Esophagus muscularis mucosa (tissue), 4 donors: ENCODE data around the gene SIGLEC11. TPM values are rescaled to one million over a fixed set of nuclear protein-coding genes. Genes with fewer than 3 reads are reported as not detected.

Source experiments
- DNase-seq: peaks from one replicate; pipeline ENCODE4 v3.0.0-alpha.2; 2017; ENCODE audit errors: extremely low spot score
- H3K27ac ChIP-seq, 4 donors: fragments of 200-600 bp; sonication (generic); replicated peaks in 1 of 4; 1 replicate in 3 of 4; 2 replicates in 1 of 4; pipeline ENCODE4 v1.5.1; 2016 to 2019; ENCODE audit warnings: mild to moderate bottlenecking in 1 of 4
- H3K27me3 ChIP-seq, 4 donors: fragments of 200-600 bp; sonication (generic); one replicate each; pipeline versions ENCODE4 v1.5.1 to v1.6.0; 2016 to 2019
- H3K36me3 ChIP-seq, 4 donors: fragments of 200-600 bp; sonication (generic); one replicate each; pipeline ENCODE4 v1.5.1; 2016 to 2019
- H3K4me1 ChIP-seq, 4 donors: fragments of 200-600 bp; sonication (generic); one replicate each; pipeline ENCODE4 v1.5.1; 2016 to 2019
- H3K4me3 ChIP-seq, 4 donors: fragments of 200-600 bp; sonication (generic); 1 replicate in 2 of 4; 2 replicates in 2 of 4; pipeline ENCODE4 v1.5.1; 2016 to 2019; ENCODE audit warnings: mild to moderate bottlenecking in 4 of 4, moderate library complexity in 1 of 4
- H3K9me3 ChIP-seq, 4 donors: fragments of 200-600 bp; sonication (generic); 1 replicate in 3 of 4; 2 replicates in 1 of 4; pipeline ENCODE4 v1.5.1; 2016 to 2019
- CTCF ChIP-seq, 3 experiments: fragments of 200-600 bp in 2 of 3; fragments of 450-650 bp in 1 of 3; sonication (generic) in 2 of 3; IDR thresholded peaks; one replicate each; pipeline ENCODE4 v1.5.1; 2017 to 2019; ENCODE audit warnings: antibody characterized with exemption in 3 of 3, mild to moderate bottlenecking in 2 of 3, moderate library complexity in 1 of 3
- EP300 ChIP-seq: sonication (generic); formaldehyde crosslinking; IDR thresholded peaks from one replicate; pipeline ENCODE4 v1.6.1; 2017; ENCODE audit warnings: antibody characterized with exemption
- POLR2A ChIP-seq: fragments of 450-650 bp; IDR thresholded peaks from one replicate; pipeline ENCODE4 v1.6.1; 2017; ENCODE audit warnings: antibody characterized with exemption, moderate library complexity, mild to moderate bottlenecking, low read depth
- POLR2AphosphoS5 ChIP-seq, 2 donors: sonication (generic); formaldehyde crosslinking; IDR thresholded peaks; one replicate each; pipeline ENCODE4 v1.6.1; 2017; ENCODE audit warnings: antibody characterized with exemption in 2 of 2
- WGBS: methylation state at CpG from one replicate; pipeline ENCODE4 v1.1.5; 2018; 5-methylcytosine and 5-hydroxymethylcytosine counted together
- intact Hi-C: fragments of 100-400 bp; cut with DNase I; formaldehyde crosslinking; loops from one replicate; pipeline ENCODE4 v1.15.1; 2023
- total RNA-seq, 4 donors: library from RNA; depleted of rRNA; stranded (reverse); fragments of >200 nt; gene quantifications; one replicate each; pipeline versions ENCODE4 v1.1.0 to v1.2.1, GENCODE V29; 2016

The SIGLEC11 gene
- total RNA-seq, 4 donors from 2014 or later: 0.50 to 2.9 (median 1.4) TPM

GRCh38 chr19:49939721-49940481 lies 21.1 kb downstream of the SIGLEC11 start:
- intact Hi-C loops: no loop called here
- TF ChIP-seq EP300: no peak
- TF ChIP-seq POLR2AphosphoS5 (IDR thresholded peaks at IDR 0.05): no peak
- TF ChIP-seq CTCF (IDR thresholded peaks at IDR 0.05): no peak
- no peak for TF ChIP-seq POLR2A
- H3K4me3 ChIP-seq: no peak overlapping the region
- 63% methylated on average over 4 of the region's 7 CpGs for WGBS
- no peak overlapping the region for H3K27ac ChIP-seq
- H3K9me3 ChIP-seq: no peaks in the 10 kb centered on the region
- H3K27me3 ChIP-seq: peaks cover 0 to 8% (median 0%) of the 10 kb centered on the region in 4 donors
- no peak for DNase-seq
- H3K4me1 ChIP-seq: peaks cover 6 to 9% (median 9%) of the 10 kb centered on the region in 4 donors
- no peaks in the 10 kb centered on the region for H3K36me3 ChIP-seq

- DNase-seq: no peak
- Histone ChIP-seq H3K4me3 (no peak overlapping the region), H3K4me1 (peaks cover 6 to 9% (median 9%) of the 10 kb centered on the region in 4 donors), H3K9me3 (no peaks in the 10 kb centered on the region), H3K27ac (no peak overlapping the region), H3K27me3 (peaks cover 0 to 8% (median 0%) of the 10 kb centered on the region in 4 donors), H3K36me3 (no peaks in the 10 kb centered on the region)
- 91% methylated on average over 3 of the region's 4 CpGs for WGBS
- intact Hi-C loops: no loop called here
- no peak for TF ChIP-seq POLR2A
- TF ChIP-seq EP300: no peak
- no peak for TF ChIP-seq CTCF (IDR thresholded peaks at IDR 0.05)
- TF ChIP-seq POLR2AphosphoS5 (IDR thresholded peaks at IDR 0.05): no peak
These were observed 22.3 kb downstream of the SIGLEC11 start for GRCh38 chr19:49938662-49939061.

GRCh38 chr19:49937750-49938381 lies 23.1 kb downstream of the SIGLEC11 start:
- WGBS: 23% methylated on average over 22 of the region's 35 CpGs
- no peak overlapping the region for H3K27ac ChIP-seq
- H3K4me3 ChIP-seq: peak overlapping the region; percentile 27 to 34 (median 30)

GRCh38 chr19:49936549-49936948 lies 24.4 kb downstream of the SIGLEC11 start:
- DNase-seq: no peak
- no peaks in the 10 kb centered on the region for H3K9me3 ChIP-seq
- H3K4me3 ChIP-seq: no peak overlapping the region
- H3K27ac ChIP-seq: no peak overlapping the region
- no peak for TF ChIP-seq POLR2AphosphoS5 (IDR thresholded peaks at IDR 0.05)
- TF ChIP-seq POLR2A: no peak
- no peak for TF ChIP-seq CTCF (IDR thresholded peaks at IDR 0.05)
- no peak for TF ChIP-seq EP300
- H3K4me1 ChIP-seq: peaks cover 6 to 9% (median 9%) of the 10 kb centered on the region in 4 donors
- intact Hi-C loops: loop anchor here (2.0 kb wide), 1 partner anchor 46 kb away; no protein-coding TSS in a partner anchor
- 71% methylated on average over 5 of the region's 5 CpGs for WGBS
- H3K27me3 ChIP-seq: peaks cover 0 to 3% (median 0%) of the 10 kb centered on the region in 4 donors
- H3K36me3 ChIP-seq: peaks cover 0 to 12% (median 7%) of the 10 kb centered on the region in 4 donors

More at GRCh38 chr19:49937750-49938381, 23.1 kb downstream of the SIGLEC11 start:
- peak; percentile 95 for DNase-seq
- Histone ChIP-seq H3K4me1 (peaks cover 6 to 9% (median 9%) of the 10 kb centered on the region in 4 donors), H3K27me3 (peaks cover 0 to 8% (median 0%) of the 10 kb centered on the region in 4 donors), H3K36me3 (peaks cover 0 to 4% (median under 1%) of the 10 kb centered on the region in 4 donors), H3K9me3 (no peaks in the 10 kb centered on the region)
- intact Hi-C loops: loop anchor here (2.0 kb wide), 1 partner anchor 45 kb away; no protein-coding TSS in a partner anchor
- TF ChIP-seq EP300 (no peak), CTCF (IDR thresholded peaks at IDR 0.05) (peak; percentile 93 to 98 (median 96)), POLR2AphosphoS5 (IDR thresholded peaks at IDR 0.05) (peak in 1 of 2 donors; percentile 36), POLR2A (no peak)
